Measurements from ENCODE around the gene CALM1.

The CALM1 gene

DNA sequence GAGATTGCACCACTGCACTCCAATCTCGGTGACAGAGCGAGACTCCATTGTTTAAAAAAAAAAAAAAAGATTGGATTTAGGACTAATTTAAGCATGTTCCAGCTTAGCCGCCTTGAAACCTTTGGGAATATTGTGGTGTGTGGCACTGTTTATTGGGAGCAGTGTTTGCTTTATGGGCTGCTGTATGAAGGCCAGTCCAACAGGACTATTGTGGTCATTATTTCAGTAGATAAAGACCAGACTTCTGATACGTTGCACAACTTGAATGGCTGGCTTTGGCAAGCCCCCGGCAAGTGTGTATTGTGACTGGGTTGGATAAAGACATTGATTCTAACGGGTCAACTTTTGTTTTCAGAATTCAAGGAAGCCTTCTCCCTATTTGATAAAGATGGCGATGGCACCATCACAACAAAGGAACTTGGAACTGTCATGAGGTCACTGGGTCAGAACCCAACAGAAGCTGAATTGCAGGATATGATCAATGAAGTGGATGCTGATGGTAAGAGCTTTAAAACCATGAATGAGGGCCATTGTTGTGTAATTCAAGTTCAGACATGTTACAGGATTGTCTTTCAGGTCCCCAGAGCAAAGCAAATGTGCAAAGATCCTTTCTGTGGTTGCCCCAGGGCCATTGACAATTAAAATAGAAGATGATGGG is 4.2 kb downstream of the CALM1 start:
- no peak overlapping the region for H3K4me3 ChIP-seq (ENCODE audit: low read depth, low read length, poor library complexity, severe bottlenecking)
- no peaks in the 10 kb centered on the region for H3F3A ChIP-seq (ENCODE audit: insufficient read depth, low read length)
- H3K4me2 ChIP-seq (ENCODE audit: low read length), result no peak overlapping the region
- H3K9ac ChIP-seq (ENCODE audit: low read length), result no peak overlapping the region
- peaks cover 23% of the 10 kb centered on the region for H3K79me2 ChIP-seq (ENCODE audit: insufficient read depth, low read length)
- peaks cover 23% of the 10 kb centered on the region for H3K4me1 ChIP-seq (ENCODE audit: insufficient read depth, low read length, severe bottlenecking)
- H3K27me3 ChIP-seq (ENCODE audit: insufficient read depth, low read length), result no peaks in the 10 kb centered on the region
- peaks cover 2% of the 10 kb centered on the region; the same call in 1 of the 2 replicates for H4K20me1 ChIP-seq (ENCODE audit: insufficient read depth, low read length)
- no peak overlapping the region for H2AFZ ChIP-seq (ENCODE audit: low read length)
- no peak for TF ChIP-seq EZH2 (IDR thresholded peaks at IDR 0.05; ENCODE audit: borderline replicate concordance, low read length)
- TF ChIP-seq, protein P1, sequence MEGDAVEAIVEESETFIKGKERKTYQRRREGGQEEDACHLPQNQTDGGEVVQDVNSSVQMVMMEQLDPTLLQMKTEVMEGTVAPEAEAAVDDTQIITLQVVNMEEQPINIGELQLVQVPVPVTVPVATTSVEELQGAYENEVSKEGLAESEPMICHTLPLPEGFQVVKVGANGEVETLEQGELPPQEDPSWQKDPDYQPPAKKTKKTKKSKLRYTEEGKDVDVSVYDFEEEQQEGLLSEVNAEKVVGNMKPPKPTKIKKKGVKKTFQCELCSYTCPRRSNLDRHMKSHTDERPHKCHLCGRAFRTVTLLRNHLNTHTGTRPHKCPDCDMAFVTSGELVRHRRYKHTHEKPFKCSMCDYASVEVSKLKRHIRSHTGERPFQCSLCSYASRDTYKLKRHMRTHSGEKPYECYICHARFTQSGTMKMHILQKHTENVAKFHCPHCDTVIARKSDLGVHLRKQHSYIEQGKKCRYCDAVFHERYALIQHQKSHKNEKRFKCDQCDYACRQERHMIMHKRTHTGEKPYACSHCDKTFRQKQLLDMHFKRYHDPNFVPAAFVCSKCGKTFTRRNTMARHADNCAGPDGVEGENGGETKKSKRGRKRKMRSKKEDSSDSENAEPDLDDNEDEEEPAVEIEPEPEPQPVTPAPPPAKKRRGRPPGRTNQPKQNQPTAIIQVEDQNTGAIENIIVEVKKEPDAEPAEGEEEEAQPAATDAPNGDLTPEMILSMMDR (IDR thresholded peaks at IDR 0.05; ENCODE audit: low read length), result no peak
- no peak overlapping the region for H3K27ac ChIP-seq (ENCODE audit: low read depth, low read length, poor library complexity, severe bottlenecking)
- H3K9me3 ChIP-seq (ENCODE audit: low read length), result no peaks in the 10 kb centered on the region
- H3K36me3 ChIP-seq (ENCODE audit: insufficient read depth, low read length), result peaks cover 63% of the 10 kb centered on the region
- no peaks in the 10 kb centered on the region for H3K9me2 ChIP-seq (ENCODE audit: low read depth, low read length)

DNA sequence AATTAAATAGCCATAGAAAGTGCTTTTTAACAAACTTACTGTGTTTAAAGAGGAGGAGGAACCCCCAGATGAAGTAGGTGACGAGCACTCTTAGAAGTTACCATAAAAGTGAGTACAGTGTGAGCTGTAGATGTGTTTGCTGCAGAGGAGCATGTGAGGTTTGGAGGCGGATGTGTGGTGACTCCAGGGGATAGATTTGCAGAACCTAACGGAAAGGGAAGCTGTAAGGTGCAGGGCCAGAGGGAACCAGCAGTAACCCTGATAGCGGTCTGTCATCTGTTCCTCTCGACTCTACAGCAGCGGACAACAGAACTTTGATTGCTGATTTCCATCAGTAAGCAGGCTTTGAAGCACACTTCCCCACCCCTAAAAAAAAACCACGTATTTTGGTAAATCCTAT is 5.2 kb downstream of the CALM1 start:
- Histone ChIP-seq H3K4me3 (ENCODE audit: low read depth, low read length, poor library complexity, severe bottlenecking) (no peak overlapping the region), H3K9me2 (ENCODE audit: low read depth, low read length) (no peaks in the 10 kb centered on the region), H3K9ac (ENCODE audit: low read length) (no peak overlapping the region), H3F3A (ENCODE audit: insufficient read depth, low read length) (no peaks in the 10 kb centered on the region), H3K79me2 (ENCODE audit: insufficient read depth, low read length) (peaks cover 23% of the 10 kb centered on the region), H3K4me2 (ENCODE audit: low read length) (no peak overlapping the region), H3K4me1 (ENCODE audit: insufficient read depth, low read length, severe bottlenecking) (peaks cover 19% of the 10 kb centered on the region), H3K9me3 (ENCODE audit: low read length) (no peaks in the 10 kb centered on the region), H2AFZ (ENCODE audit: low read length) (no peak overlapping the region), H4K20me1 (ENCODE audit: insufficient read depth, low read length) (peaks cover 2% of the 10 kb centered on the region; the same call in 1 of the 2 replicates), H3K36me3 (ENCODE audit: insufficient read depth, low read length) (peaks cover 73% of the 10 kb centered on the region), H3K27ac (ENCODE audit: low read depth, low read length, poor library complexity, severe bottlenecking) (no peak overlapping the region), H3K27me3 (ENCODE audit: insufficient read depth, low read length) (no peaks in the 10 kb centered on the region)
- TF ChIP-seq, protein P1 (IDR thresholded peaks at IDR 0.05; ENCODE audit: low read length), result no peak
- TF ChIP-seq EZH2 (IDR thresholded peaks at IDR 0.05; ENCODE audit: borderline replicate concordance, low read length), result no peak

DNA sequence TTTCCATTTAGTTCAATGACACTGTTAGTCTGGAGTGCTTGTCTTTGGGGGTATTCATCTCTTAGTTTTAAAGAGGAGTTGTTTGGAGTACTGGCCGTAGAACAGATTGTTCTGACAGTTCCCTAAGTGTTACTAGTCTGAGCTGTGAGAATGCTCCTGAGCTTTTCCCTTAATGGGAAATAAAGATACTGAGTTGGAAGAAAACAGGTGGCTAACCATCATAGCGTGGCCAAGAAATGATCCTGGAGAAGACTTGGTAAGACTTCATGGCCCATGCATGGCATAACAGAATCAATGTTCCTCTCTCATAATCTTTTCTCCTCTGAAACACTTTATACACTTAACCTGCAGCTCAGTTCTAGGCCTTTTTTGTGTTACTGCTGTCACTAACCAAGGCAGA is 6.2 kb downstream of the CALM1 start:
- Histone ChIP-seq H3K4me3 (ENCODE audit: low read depth, low read length, poor library complexity, severe bottlenecking) (no peak overlapping the region), H3K9me2 (ENCODE audit: low read depth, low read length) (no peaks in the 10 kb centered on the region), H3K27ac (ENCODE audit: low read depth, low read length, poor library complexity, severe bottlenecking) (no peak overlapping the region), H3K9ac (ENCODE audit: low read length) (no peak overlapping the region), H3K27me3 (ENCODE audit: insufficient read depth, low read length) (no peaks in the 10 kb centered on the region), H3K4me1 (ENCODE audit: insufficient read depth, low read length, severe bottlenecking) (peaks cover 19% of the 10 kb centered on the region), H3K4me2 (ENCODE audit: low read length) (no peak overlapping the region), H3K36me3 (ENCODE audit: insufficient read depth, low read length) (peaks cover 73% of the 10 kb centered on the region), H3K79me2 (ENCODE audit: insufficient read depth, low read length) (peaks cover 23% of the 10 kb centered on the region), H2AFZ (ENCODE audit: low read length) (no peak overlapping the region), H3F3A (ENCODE audit: insufficient read depth, low read length) (no peaks in the 10 kb centered on the region), H3K9me3 (ENCODE audit: low read length) (no peaks in the 10 kb centered on the region), H4K20me1 (ENCODE audit: insufficient read depth, low read length) (peaks cover 2% of the 10 kb centered on the region; the same call in 1 of the 2 replicates)
- TF ChIP-seq, protein P1 (IDR thresholded peaks at IDR 0.05; ENCODE audit: low read length), result no peak
- no peak for TF ChIP-seq EZH2 (IDR thresholded peaks at IDR 0.05; ENCODE audit: borderline replicate concordance, low read length)
